DND-41 (cell line): ENCODE results near the gene NUBP2.

Source experiments
- ATAC-seq: fragments of 200-7000 bp; cut with Tn5 transposase; 3 replicates; pipeline ENCODE4 v1.9.1; 2021; ENCODE audit warnings: low read depth; ENCODE audit not compliant: insufficient read depth
- DNase-seq: peaks from one replicate; pipeline ENCODE4 v3.0.0-alpha.2; 2020
- H2AFZ ChIP-seq: 2 replicates; pipeline ENCODE4 v1.6.0; 2012; ENCODE audit warnings: low read depth, low read length
- H3K27ac ChIP-seq: 2 replicates; pipeline ENCODE4 v1.5.1; 2012; ENCODE audit warnings: low read length, inconsistent platforms
- H3K27me3 ChIP-seq: fragments of 200-600 bp; sonication (generic); 2 replicates; pipeline ENCODE4 v1.6.0; 2012; ENCODE audit warnings: low read length, mild to moderate bottlenecking, inconsistent platforms; ENCODE audit not compliant: insufficient read depth, poor library complexity
- H3K36me3 ChIP-seq: 2 replicates; pipeline ENCODE4 v1.5.1; 2012; ENCODE audit warnings: low read length, inconsistent platforms; ENCODE audit not compliant: insufficient read depth
- H3K4me1 ChIP-seq: 2 replicates; pipeline ENCODE4 v1.5.1; 2012; ENCODE audit warnings: mild to moderate bottlenecking, low read length; ENCODE audit not compliant: insufficient read depth
- H3K4me2 ChIP-seq: 2 replicates; pipeline ENCODE4 v1.6.0; 2012; ENCODE audit warnings: mild to moderate bottlenecking, moderate library complexity, low read length, inconsistent platforms; ENCODE audit not compliant: insufficient read depth
- H3K4me3 ChIP-seq, 2 experiments: fragments of 200-600 bp in 1 of 2; shearing (Covaris generic) in 1 of 2; 2 replicates each; pipeline ENCODE4 v1.5.1; 2012 to 2016; ENCODE audit warnings: inconsistent platforms in 2 of 2, low read length in 2 of 2, mild to moderate bottlenecking in 2 of 2, low read depth in 1 of 2, moderate library complexity in 1 of 2
- H3K79me2 ChIP-seq: 2 replicates; pipeline ENCODE4 v1.6.0; 2012; ENCODE audit warnings: low read length, inconsistent platforms; ENCODE audit not compliant: insufficient read depth
- H3K9ac ChIP-seq: 2 replicates; pipeline ENCODE4 v1.6.0; 2012; ENCODE audit warnings: low read depth, mild to moderate bottlenecking, inconsistent platforms, low read length, moderate library complexity
- H3K9me3 ChIP-seq: 2 replicates; pipeline ENCODE4 v1.5.1; 2012; ENCODE audit warnings: low read length, moderate library complexity, mild to moderate bottlenecking, inconsistent platforms; ENCODE audit not compliant: insufficient read depth, severe bottlenecking
- H4K20me1 ChIP-seq: 2 replicates; pipeline ENCODE4 v1.6.0; 2012; ENCODE audit warnings: low read length; ENCODE audit not compliant: insufficient read depth
- EZH2 ChIP-seq: IDR thresholded peaks from 3 replicates; pipeline ENCODE4 v1.6.1; 2012; ENCODE audit warnings: borderline replicate concordance, low read depth, mild to moderate bottlenecking, moderate library complexity, low read length, inconsistent platforms; ENCODE audit not compliant: severe bottlenecking
- TF ChIP-seq, protein P1 (sequence below): IDR thresholded peaks from 2 replicates; pipeline ENCODE4 v1.5.1; 2012; ENCODE audit warnings: borderline replicate concordance, low read length, moderate library complexity, mild to moderate bottlenecking; ENCODE audit not compliant: poor library complexity, severe bottlenecking; ENCODE audit errors: extremely low read depth

Gene NUBP2

GRCh38 chr16:1830213-1830612 lies 47.5 kb downstream of the NUBP2 start:
- DNase-seq (no peak), ATAC-seq (no peak)
- Histone ChIP-seq H3K9me3 (no peaks in the 10 kb centered on the region), H4K20me1 (peaks cover 10% of the 10 kb centered on the region), H3K9ac (no peak overlapping the region), H3K4me3 (no peak overlapping the region), H2AFZ (no peak overlapping the region), H3K79me2 (peaks cover 34% of the 10 kb centered on the region), H3K4me1 (peaks cover 38% of the 10 kb centered on the region), H3K27ac (no peak overlapping the region), H3K36me3 (peaks cover 12% of the 10 kb centered on the region), H3K4me2 (peak overlapping the region; percentile 5; the same call in 1 of the 2 replicates), H3K27me3 (no peaks in the 10 kb centered on the region)
- no peak for TF ChIP-seq EZH2
- TF ChIP-seq, protein P1, sequence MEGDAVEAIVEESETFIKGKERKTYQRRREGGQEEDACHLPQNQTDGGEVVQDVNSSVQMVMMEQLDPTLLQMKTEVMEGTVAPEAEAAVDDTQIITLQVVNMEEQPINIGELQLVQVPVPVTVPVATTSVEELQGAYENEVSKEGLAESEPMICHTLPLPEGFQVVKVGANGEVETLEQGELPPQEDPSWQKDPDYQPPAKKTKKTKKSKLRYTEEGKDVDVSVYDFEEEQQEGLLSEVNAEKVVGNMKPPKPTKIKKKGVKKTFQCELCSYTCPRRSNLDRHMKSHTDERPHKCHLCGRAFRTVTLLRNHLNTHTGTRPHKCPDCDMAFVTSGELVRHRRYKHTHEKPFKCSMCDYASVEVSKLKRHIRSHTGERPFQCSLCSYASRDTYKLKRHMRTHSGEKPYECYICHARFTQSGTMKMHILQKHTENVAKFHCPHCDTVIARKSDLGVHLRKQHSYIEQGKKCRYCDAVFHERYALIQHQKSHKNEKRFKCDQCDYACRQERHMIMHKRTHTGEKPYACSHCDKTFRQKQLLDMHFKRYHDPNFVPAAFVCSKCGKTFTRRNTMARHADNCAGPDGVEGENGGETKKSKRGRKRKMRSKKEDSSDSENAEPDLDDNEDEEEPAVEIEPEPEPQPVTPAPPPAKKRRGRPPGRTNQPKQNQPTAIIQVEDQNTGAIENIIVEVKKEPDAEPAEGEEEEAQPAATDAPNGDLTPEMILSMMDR = no peak

DNA sequence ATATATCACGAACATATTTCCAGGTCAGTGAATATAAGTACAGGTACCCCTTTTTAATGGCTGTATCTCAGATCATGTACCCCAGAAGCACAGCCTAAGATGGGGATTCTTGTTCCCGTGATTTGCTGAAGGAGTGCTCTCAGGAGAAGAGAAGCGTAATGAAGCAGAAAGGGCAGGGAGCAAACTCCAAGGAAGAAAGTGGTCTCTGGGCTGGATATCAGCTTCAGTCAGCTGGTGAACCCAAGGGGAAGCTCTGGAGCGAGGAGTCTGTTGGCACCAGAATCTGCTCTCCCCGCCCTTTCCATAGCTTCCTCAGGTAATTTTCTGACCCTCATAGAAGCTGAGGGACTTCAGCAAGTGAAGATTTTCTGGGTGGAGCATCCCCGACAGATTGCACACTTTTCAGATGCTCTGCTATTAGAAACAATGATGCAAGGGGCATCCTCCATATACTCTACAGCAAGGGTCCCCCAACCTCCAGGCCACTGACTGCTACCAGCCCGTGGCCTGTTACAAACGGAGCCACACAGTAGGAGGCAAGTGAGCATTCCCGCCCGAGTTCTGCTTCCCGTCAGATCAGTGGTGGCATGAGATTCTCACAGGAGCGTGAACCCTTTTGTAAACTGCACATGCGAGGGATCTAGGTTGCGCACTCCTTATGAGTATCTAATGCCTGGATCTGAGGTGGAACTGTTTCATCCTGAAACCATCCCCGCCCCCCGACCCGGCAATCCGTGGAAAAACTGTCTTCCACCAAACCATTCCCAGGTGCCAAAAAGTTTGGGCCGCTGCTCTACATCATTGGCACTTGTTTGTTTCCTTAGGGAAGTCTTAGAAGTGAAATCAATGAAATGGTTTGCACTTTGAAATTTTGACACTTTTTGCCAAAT lies 48.7 kb downstream of the NUBP2 start:
- no peak overlapping the region for H3K4me3 ChIP-seq
- DNase-seq = no peak
- TF ChIP-seq, protein P1 = no peak
- TF ChIP-seq EZH2 = no peak

GRCh38 chr16:1832838-1833454 lies 50.2 kb downstream of the NUBP2 start:
- Histone ChIP-seq H3K4me2 (no peak overlapping the region), H3K9ac (no peak overlapping the region), H3K9me3 (no peaks in the 10 kb centered on the region), H3K79me2 (peaks cover 13% of the 10 kb centered on the region), H3K4me3 (no peak overlapping the region), H4K20me1 (peaks cover 2% of the 10 kb centered on the region; the same call in 1 of the 2 replicates), H3K27ac (no peak overlapping the region), H2AFZ (no peak overlapping the region), H3K4me1 (peaks cover 21% of the 10 kb centered on the region), H3K27me3 (no peaks in the 10 kb centered on the region), H3K36me3 (peaks cover 12% of the 10 kb centered on the region; the same call in 1 of the 2 replicates)
- no peak for DNase-seq
- no peak for ATAC-seq
- TF ChIP-seq, protein P1 = no peak
- no peak for TF ChIP-seq EZH2

More for the DNA sequence above, 48.7 kb downstream of the NUBP2 start:
- H3K79me2 ChIP-seq = peaks cover 23% of the 10 kb centered on the region
- peaks cover 30% of the 10 kb centered on the region for H3K4me1 ChIP-seq
- no peak overlapping the region for H3K9ac ChIP-seq
- no peak overlapping the region for H3K4me2 ChIP-seq
- H2AFZ ChIP-seq = no peak overlapping the region
- peaks cover 2% of the 10 kb centered on the region; the same call in 1 of the 2 replicates for H4K20me1 ChIP-seq
- no peaks in the 10 kb centered on the region for H3K9me3 ChIP-seq
- no peak for ATAC-seq
- H3K27me3 ChIP-seq = no peaks in the 10 kb centered on the region
- peaks cover 12% of the 10 kb centered on the region for H3K36me3 ChIP-seq
- no peak overlapping the region for H3K27ac ChIP-seq
